GM18870 (cell line): ENCODE measurements around the gene TNNI2.
"Not testable (repeated sequence)": the region's sequence is repeated elsewhere in the genome, so short reads cannot be mapped to it uniquely, and the experiment has no call there.

ENCODE experiments used
- ATAC-seq: cut with Tn5 transposase; IDR thresholded peaks from one replicate; pipeline ENCODE4 v1.9.1; 2021; ENCODE audit warnings: moderate library complexity; ENCODE audit not compliant: unreplicated experiment

TNNI2 gene

GRCh38 chr11:1882265-1883238 is 43.8 kb downstream of the TNNI2 start:
- no peak for ATAC-seq

GRCh38 chr11:1883346-1884302 is 44.8 kb downstream of the TNNI2 start:
- ATAC-seq, result no peak

- no peak for ATAC-seq
Measured at GRCh38 chr11:1884303-1884700, 45.5 kb downstream of the TNNI2 start.

- ATAC-seq, result not testable (repeated sequence)
Measured at GRCh38 chr11:1886551-1886950, 47.8 kb downstream of the TNNI2 start.

GRCh38 chr11:1887451-1888346 is 48.9 kb downstream of the TNNI2 start:
- ATAC-seq, result no peak

- no peak for ATAC-seq
Measured at GRCh38 chr11:1888347-1888753, 49.6 kb downstream of the TNNI2 start.

- no peak for ATAC-seq
Measured at GRCh38 chr11:1888811-1889210, 50.0 kb downstream of the TNNI2 start.

- ATAC-seq, result no peak
Measured at GRCh38 chr11:1889224-1889930, 50.6 kb downstream of the TNNI2 start.

GRCh38 chr11:1889941-1890855 is 51.4 kb downstream of the TNNI2 start:
- ATAC-seq, result no peak
